ENCODE measurements around the gene RNF222. TPM values are rescaled to one million over a fixed set of nuclear protein-coding genes. Genes with fewer than 3 reads are reported as not detected.

The RNF222 gene
- total and polyA plus RNA-seq, 2 donors (not counting 1 experiment from before 2014, with no cell fraction given), result 3.0 TPM; not detected in 1

- Histone ChIP-seq H3K36me3 (replicated peaks in 1 of 2; ENCODE audit: control extremely low read depth in 1 of 2, control insufficient read depth in 1 of 2, extremely low read depth in 1 of 2, insufficient read depth in 2 of 2, low read length in 1 of 2) (peaks cover 0 to 2% of the 10 kb centered on the region in 2 experiments), H4K20me1 (ENCODE audit: control insufficient read depth, insufficient read depth, low read length, poor library complexity, severe bottlenecking) (peaks cover 8% of the 10 kb centered on the region), H3K4me2 (replicated peaks; ENCODE audit: low read depth, low read length, poor library complexity, severe bottlenecking) (no peak overlapping the region), H3K9ac (ENCODE audit: low read length) (no peak overlapping the region), H3K4me3 (ENCODE audit: control extremely low read depth in 1 of 5, extremely low read depth in 1 of 5, insufficient read depth in 1 of 5, low read depth in 2 of 5, low read length in 4 of 5) (no peak overlapping the region), H3K79me2 (ENCODE audit: control insufficient read depth, insufficient read depth, low read length) (peaks cover 26% of the 10 kb centered on the region), H3K27ac (ENCODE audit: low read length in 2 of 2) (no peak overlapping the region), H3K27me3 (replicated peaks in 1 of 4; ENCODE audit: control extremely low read depth in 1 of 4, control insufficient read depth in 3 of 4, insufficient read depth in 4 of 4, low read length in 3 of 4) (no peaks in the 10 kb centered on the region), H3K4me1 (ENCODE audit: control insufficient read depth in 2 of 2, insufficient read depth in 2 of 2, low read length in 2 of 2) (peaks cover 6 to 16% of the 10 kb centered on the region in 2 donors), H3K9me3 (ENCODE audit: control extremely low read depth in 1 of 3, control insufficient read depth in 2 of 3, insufficient read depth in 1 of 3, low read length in 2 of 3) (no peaks in the 10 kb centered on the region), H2AFZ (ENCODE audit: insufficient read depth, low read depth, low read length, poor library complexity, severe bottlenecking) (no peak overlapping the region)
- intact Hi-C loops (cut with micrococcal nuclease), result no loop called here
- no peak for ATAC-seq (ENCODE audit: low read depth)
- Mint-ChIP-seq H3K9me3 (ENCODE audit: insufficient read depth) (no peaks in the 10 kb centered on the region), H3K27me3 (no peaks in the 10 kb centered on the region), H3K4me3 (no peak overlapping the region), H3K27ac (no peak overlapping the region), H3K4me1 (peaks cover 24% of the 10 kb centered on the region)
- no peak for DNase-seq
- 83% methylated on average over 6 of the region's 6 CpGs for WGBS (ENCODE audit: insufficient coverage)
- TF ChIP-seq EZH2 (IDR thresholded peaks at IDR 0.05; ENCODE audit: borderline replicate concordance, insufficient read depth, low read depth, low read length, poor library complexity, severe bottlenecking), result no peak
- TF ChIP-seq, protein P1, sequence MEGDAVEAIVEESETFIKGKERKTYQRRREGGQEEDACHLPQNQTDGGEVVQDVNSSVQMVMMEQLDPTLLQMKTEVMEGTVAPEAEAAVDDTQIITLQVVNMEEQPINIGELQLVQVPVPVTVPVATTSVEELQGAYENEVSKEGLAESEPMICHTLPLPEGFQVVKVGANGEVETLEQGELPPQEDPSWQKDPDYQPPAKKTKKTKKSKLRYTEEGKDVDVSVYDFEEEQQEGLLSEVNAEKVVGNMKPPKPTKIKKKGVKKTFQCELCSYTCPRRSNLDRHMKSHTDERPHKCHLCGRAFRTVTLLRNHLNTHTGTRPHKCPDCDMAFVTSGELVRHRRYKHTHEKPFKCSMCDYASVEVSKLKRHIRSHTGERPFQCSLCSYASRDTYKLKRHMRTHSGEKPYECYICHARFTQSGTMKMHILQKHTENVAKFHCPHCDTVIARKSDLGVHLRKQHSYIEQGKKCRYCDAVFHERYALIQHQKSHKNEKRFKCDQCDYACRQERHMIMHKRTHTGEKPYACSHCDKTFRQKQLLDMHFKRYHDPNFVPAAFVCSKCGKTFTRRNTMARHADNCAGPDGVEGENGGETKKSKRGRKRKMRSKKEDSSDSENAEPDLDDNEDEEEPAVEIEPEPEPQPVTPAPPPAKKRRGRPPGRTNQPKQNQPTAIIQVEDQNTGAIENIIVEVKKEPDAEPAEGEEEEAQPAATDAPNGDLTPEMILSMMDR (IDR thresholded peaks at IDR 0.05), result no peak
- POLR2A ChIA-PET, result interaction anchor here (0.6 kb wide), 1 partner anchor 646 kb away, joined by 4 read pairs; no protein-coding TSS in a partner anchor
- CTCF ChIA-PET, result interaction anchor here (0.8 to 1.5 kb wide), 3 partner anchors 10 to 360 kb away, joined by 3 to 4 read pairs (median 3); partner anchors contain the start of gene KRABD2
Measured at GRCh38 chr17:8386841-8387240, 10.8 kb downstream of the RNF222 start.

- Mint-ChIP-seq H3K9me3 (ENCODE audit: insufficient read depth) (no peaks in the 10 kb centered on the region), H3K27me3 (no peaks in the 10 kb centered on the region), H3K4me3 (peak overlapping the region; percentile 89), H3K27ac (peak overlapping the region; percentile 15), H3K4me1 (peaks cover 40% of the 10 kb centered on the region)
- ChIA-PET POLR2A (no interaction called here), CTCF (no interaction called here)
- no peak for TF ChIP-seq EZH2 (IDR thresholded peaks at IDR 0.05; ENCODE audit: borderline replicate concordance, insufficient read depth, low read depth, low read length, poor library complexity, severe bottlenecking)
- TF ChIP-seq, protein P1 (IDR thresholded peaks at IDR 0.05), result no peak
- H3K4me1 ChIP-seq (ENCODE audit: control insufficient read depth in 2 of 2, insufficient read depth in 2 of 2, low read length in 2 of 2), result peaks cover 25 to 36% of the 10 kb centered on the region in 2 donors
- no peak overlapping the region for H3K27ac ChIP-seq (ENCODE audit: low read length in 2 of 2)
- no peak overlapping the region for H2AFZ ChIP-seq (ENCODE audit: insufficient read depth, low read depth, low read length, poor library complexity, severe bottlenecking)
- H3K9ac ChIP-seq (ENCODE audit: low read length), result no peak overlapping the region
- H3K9me3 ChIP-seq (ENCODE audit: control extremely low read depth in 1 of 3, control insufficient read depth in 2 of 3, insufficient read depth in 1 of 3, low read length in 2 of 3), result no peaks in the 10 kb centered on the region
- WGBS (ENCODE audit: insufficient coverage), result 97% methylated on average over 10 of the region's 12 CpGs
- intact Hi-C loops (cut with micrococcal nuclease), result loop anchor here (5.0 kb wide), 1 partner anchor 453 kb away; the partner anchor contains the start of genes CNTROB and TRAPPC1
- no peak overlapping the region for H3K4me2 ChIP-seq (replicated peaks; ENCODE audit: low read depth, low read length, poor library complexity, severe bottlenecking)
- H3K27me3 ChIP-seq (replicated peaks in 1 of 4; ENCODE audit: control extremely low read depth in 1 of 4, control insufficient read depth in 3 of 4, insufficient read depth in 4 of 4, low read length in 3 of 4), result no peaks in the 10 kb centered on the region
- H4K20me1 ChIP-seq (ENCODE audit: control insufficient read depth, insufficient read depth, low read length, poor library complexity, severe bottlenecking), result peaks cover 27% of the 10 kb centered on the region
- no peak for ATAC-seq (ENCODE audit: low read depth)
- H3K79me2 ChIP-seq (ENCODE audit: control insufficient read depth, insufficient read depth, low read length), result peaks cover 44% of the 10 kb centered on the region
- peaks cover 1 to 22% of the 10 kb centered on the region in 2 experiments for H3K36me3 ChIP-seq (replicated peaks in 1 of 2; ENCODE audit: control extremely low read depth in 1 of 2, control insufficient read depth in 1 of 2, extremely low read depth in 1 of 2, insufficient read depth in 2 of 2, low read length in 1 of 2)
- DNase-seq, result no peak
- no peak overlapping the region for H3K4me3 ChIP-seq (ENCODE audit: control extremely low read depth in 1 of 5, extremely low read depth in 1 of 5, insufficient read depth in 1 of 5, low read depth in 2 of 5, low read length in 4 of 5)
Measured at GRCh38 chr17:8384801-8385378, 12.7 kb downstream of the RNF222 start.

All from B cell (primary cell).